NOMO-1 treated with DMSO at 0.1 percent for 48 hours (cell line): ENCODE results near the gene FCER2.

Source experiments
- DNase-seq: peaks from one replicate; lab custom pipeline; 2025; ENCODE audit not compliant: unreplicated experiment; lab: John Stamatoyannopoulos, UW

The FCER2 gene

DNA sequence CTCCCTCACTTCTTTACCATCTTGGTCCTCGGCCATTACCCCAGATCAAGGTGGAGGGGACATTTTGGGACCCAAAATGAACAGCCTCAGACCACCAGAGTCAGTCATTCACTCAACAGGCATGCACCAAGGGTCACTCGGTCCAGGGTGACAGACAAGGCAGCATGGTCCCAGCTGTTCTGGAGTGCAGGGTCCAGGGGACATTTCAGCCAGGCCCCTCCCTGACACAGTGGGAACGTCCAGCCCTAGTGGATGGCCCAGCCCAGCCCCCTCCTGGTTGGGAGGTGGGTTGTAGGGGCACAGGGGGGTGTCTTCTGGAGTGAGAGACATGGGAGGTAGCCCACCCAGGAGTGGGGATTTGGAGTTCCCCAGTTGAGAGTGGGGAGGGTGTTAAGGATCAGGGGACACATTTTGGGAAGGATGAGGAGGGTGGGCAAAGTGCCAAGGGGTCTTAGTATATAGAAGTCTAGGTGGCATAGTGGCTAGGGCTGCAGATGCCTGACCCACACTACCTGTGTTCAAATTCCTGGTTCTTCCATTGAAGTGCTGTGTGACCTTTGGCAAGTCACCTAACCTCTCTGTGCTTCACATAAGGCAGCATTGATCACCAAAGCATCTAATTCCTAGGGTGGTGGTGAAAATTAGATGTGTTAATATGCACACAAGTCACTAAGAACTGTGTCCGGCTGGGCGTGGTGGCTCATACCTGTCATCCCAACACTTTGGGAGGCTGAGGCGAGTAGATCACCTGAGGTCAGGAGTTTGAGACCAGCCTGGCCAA, 2.5 kb upstream of the FCER2 start:
- no peak for DNase-seq

DNA sequence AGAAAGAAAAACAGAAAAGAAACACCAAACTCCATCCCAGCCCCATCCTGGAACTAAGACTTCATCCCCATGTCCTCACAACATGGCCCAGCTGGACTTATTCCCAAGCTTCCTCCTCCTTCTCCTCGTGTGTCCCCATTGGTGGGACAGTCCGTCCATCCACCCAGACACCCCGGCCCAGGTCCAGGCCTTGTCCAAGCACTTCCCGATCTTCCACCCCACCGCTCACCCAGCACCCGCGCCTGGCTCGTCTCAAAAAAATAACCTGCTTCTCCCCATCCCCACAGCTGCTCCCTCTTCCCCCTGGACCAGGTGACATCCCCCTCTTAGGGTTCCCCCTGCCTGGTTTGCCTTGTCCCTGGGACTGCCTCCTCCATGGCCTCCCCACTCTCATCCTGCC, 1.4 kb upstream of the FCER2 start:
- no peak for DNase-seq

DNA sequence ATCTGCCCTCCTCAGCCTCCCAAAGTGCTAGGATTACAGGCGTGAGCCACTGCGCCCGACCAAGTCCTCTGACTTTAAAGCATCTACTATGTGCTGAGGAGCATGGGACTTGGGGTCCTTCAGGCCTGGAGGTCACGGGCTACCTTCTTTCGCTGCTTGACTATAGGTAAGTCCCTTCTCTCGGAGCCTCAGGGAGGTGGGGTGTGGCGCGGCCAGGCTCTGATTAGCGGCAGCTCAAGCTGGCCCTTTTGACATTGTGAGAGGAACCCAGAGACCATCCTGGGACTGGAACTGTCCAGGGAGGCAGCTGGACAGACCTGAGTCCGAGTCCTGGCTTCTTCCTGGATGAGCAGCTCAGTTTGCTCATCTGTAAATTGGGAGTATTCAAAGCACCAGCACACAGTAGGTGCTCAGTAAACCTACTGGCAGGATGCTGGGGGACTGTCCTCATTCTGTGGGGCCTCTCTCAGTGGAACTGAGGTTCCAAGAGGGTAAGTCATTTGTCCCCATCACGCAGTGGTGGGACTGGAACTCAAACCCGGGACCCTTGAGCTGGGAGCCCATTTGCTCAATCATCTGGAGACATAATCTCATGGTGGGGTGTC, 780 bp downstream of the FCER2 start:
- DNase-seq = no peak

DNA sequence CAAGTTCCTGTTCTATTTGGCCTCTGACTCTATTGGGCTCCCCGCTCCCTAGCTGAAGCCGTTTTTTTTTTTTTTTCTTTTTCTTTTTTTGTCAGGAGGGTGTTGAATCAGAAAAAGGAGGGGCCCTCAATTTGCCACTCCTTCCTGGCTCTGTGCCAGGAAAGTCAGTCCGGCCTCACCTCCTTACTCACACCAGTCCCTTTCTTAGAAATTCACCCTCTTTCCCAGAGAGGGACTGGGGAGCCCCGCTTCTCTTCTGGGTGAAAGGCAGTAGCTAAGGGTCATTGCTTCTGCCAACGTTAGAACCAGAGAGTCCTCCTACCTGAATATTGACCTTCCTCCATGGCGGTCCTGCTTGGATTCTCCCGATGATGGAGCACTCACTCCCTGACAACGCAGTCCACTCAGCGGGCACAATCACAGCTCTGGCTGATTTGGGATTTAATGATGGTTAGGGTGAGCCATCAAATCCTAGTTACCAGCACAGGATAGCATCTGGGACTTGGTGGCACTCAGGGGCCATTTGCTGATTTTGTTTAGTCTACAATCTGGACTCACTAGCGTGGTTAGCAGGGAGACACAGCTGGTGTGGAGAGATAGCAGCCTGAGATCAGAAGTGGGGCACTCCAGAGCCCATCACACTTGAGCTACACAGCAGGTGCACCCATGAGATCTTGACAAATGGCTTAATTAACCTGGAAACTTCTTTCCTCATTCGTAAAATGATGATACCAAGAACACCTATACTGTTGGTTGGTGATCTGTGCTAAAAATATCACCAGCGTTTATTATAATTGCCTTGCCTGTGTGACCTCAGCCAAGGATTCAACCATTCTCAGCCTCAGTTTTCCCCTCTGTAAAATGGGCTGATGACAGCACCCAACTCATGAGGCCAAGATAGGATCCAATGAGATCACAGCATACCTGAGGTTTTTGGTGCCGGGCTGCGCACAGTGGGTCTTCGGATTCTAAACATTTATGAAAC, 2.2 kb downstream of the FCER2 start:
- no peak for DNase-seq

DNA sequence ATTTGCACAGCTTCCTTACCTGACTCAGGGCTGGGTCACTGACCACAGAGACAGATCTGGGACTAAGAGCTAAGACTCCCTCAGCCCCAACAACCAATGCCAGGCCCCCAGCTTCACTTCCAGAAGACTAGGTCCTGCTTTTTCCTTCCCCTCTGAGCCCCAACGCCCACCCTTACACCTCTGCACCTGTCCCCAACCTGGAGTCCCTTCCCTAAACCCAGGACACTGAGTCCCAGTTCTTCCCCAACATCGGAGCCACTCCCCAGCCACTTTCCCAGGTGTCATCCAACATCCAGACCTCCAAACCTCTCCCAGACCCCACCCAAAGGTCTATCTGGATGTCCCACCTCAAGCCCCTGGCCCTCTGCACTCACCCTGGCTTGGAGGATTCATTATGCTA, 2.9 kb downstream of the FCER2 start:
- no peak for DNase-seq

DNA sequence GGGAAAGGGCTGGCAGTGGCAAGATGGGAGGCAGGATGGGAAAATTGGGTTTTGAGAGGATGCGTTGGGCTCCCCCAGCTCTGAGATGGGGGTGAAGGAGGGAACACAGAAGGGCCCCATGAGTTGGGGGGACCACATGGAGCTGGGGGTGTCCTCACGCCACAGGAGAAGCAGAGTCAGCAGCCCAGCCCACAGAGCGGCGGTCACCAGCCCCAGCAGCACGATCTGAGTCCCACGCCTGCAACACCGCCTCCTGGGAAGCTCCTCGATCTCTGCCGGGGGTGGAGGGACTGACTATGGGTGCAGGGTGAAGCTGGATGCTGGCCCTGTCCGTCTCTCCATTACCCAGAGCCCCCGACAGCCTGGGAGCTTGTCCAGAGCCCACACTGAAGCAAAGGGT, 3.3 kb downstream of the FCER2 start:
- no peak for DNase-seq

DNA sequence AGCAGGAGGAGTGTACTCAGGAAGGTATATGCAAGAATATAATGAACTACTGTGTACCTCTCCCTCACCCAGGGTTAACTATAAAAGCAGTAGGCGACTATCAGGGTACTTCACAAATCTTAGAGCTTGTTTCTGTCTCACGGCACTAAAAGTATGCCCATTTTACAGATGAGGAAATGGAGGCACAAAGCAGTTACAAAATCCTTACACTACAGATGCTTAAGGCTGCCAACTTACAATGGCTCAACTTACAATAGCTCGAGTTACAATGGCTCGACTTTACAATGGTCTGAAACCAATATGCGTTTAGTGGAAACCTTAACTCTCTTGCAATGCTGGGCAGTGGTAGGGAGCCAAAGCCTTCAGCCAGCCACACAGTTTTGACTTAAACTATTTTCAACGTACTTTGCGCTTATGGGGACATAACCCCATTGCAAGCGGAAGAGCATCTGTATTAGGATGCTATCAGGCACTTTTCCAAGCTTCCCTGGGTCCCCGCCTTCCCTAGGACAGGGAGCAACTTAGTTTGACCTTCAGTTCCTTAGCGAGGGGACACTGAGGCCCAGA, 4.1 kb downstream of the FCER2 start:
- no peak for DNase-seq

DNA sequence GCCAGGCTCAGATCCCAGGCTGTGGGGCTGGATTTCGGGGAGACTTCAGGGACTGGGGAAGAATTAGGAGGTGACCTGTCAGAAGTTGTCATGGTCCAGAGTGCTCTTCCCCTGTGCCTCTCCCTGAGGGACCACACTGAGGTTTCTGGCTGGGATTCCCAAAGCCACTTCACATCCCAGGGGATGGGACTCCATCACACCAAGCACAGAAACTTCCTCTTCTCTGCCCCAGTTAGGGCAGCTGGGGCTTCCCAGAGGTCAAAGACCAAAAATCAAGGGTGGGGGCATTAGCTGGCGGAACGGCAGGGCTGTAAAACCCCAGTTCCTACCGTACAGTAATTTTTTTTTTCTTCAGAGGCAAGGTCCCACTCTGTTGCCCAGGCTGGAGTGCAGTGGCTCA, 7.4 kb downstream of the FCER2 start:
- no peak for DNase-seq

DNA sequence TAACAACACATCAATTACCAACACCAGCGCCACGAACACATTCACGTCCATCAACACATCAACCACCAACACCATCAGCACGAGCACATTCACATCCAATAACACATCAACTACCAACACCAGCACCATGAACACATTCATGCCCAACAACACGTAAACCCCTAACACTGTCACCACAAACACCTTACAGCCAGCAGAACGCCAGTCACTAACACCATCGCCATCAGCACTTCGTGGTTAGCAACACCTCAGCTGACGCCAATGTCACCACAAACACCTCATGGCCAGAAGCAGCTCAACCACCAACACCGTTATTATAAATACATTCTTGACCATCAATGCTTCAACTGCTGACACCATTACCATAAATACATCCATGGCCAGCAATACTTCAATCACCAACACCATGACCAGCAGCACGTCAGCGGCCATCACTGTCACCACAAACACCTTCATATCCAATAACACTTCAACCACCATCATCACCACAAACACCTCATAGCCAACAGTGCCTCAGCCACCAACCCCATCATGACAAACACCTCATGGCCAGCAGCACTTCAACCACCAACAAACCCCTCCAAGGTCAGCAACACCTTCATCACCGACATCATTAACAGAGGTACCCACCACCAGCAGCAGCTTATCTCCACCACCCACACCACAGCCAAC, 9.4 kb downstream of the FCER2 start:
- DNase-seq = no peak

DNA sequence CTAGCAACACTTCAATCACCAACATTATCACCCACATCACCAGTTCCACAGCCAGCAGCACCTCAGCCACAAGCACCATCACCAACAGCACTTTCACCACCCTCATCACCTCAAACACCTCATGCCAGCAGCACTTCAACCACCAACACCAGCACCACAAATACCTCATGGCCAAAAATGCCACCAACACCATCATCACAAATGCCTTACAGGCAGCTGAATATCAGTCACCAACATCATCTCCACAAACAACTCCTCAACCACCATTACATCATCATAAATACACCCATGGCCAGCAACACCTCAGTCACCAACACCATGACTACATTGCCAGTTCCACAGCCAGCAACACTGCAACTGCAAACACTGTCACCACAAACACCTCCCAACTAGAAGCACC, 10.4 kb downstream of the FCER2 start:
- no peak for DNase-seq

DNA sequence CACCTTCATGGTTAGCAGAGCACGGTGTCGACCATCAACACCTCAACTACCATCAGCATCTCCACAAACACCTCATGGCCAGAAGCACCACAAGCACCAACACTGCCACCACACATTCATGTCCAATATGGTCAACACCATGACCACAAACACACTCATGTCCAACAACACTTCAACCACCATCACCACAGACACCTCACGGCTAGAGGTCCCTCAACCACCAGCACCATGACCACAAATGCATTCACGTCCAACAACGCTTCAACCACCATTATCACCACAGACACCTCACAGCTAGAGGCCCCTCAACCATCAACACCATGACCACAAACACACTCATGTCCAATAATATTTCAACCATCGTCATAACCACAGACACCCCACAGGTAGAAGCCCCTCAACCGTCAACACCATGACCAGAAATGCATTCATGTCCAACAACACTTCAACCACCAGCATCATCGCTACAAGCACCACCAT, 11.1 kb downstream of the FCER2 start:
- DNase-seq = no peak

DNA sequence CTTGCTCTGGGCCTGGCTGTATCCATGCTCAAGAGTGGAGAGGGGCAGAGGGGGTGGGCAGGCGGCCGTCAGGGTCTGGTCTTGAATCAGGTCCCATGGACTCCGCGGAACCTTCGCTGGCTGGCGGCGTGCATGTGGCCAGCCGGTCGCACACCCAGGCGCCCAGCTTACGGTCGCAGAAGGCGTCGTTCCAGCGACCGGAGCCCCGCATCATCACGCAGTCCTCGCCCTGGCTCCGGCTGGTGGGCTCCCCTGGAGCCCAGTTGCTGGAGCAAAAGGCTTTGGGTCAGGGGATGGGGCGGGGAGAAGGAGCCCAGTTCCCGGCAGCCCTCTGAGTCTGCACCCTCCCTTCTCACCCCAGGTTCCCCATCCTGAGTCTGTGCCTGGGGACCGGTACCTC, 12.8 kb downstream of the FCER2 start:
- DNase-seq = no peak

DNA sequence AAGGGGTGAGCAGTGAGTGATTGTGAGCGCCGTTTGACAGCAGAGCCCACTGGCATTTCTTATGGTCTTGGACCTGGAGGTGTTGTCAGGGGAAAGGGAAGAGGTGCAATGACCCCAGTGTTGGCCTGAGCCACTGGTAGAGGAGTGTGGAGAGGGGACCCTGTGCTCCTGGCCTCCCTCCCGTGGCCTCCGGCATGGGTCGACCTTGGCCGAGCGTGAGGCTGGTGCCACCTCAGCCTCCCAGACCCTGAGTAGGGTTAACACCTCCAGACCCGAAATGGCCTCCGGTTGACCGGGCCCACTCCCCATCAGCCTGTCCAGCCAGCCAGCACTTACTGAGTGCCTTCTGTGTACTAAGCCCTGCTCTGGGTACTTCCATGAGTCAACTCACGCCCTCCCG, 14.8 kb downstream of the FCER2 start:
- no peak for DNase-seq

DNA sequence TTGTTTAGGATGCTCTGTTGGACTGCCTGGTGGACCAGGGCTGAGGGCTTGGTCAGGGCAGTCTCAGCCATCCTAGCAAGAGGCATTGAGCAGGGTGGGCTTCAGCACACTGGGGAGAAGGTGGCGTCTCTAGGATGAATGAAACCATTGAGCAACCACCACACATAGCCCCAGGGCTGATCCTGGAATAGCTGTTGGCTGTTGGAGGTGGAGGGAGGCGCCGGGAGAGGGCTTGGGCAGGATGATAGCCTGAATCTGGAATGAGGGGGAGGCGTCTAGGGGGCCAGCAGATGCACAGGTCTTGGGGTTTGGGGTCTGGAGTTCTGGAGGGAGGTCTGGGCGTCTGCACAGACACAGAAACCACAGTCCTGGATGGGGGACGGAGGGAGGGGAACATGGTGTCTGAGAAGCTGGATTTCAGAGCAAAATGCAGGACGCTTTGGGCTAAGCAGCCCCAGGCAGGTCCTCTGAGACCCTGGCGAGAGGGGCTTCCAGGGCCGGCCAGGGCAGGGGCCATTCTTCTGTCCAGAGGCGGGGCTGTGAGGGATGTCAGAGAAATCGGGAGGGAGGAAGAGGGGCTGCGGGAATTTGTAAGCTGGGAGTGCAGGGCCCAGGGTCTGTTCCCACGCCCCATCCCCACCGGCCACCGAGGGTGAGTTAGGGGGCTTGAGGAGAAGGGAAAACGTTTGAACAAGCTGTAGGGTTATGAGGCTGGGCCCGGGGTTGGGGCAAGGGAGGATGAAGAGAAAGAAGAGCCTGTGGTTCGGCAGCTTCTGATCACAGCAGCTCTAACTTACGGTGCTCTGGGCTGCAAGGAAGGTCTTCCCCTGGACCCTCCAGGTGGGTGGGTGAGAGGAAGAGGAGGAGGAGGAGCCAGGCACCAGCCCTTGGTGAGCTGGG, 16.1 kb downstream of the FCER2 start:
- no peak for DNase-seq

DNA sequence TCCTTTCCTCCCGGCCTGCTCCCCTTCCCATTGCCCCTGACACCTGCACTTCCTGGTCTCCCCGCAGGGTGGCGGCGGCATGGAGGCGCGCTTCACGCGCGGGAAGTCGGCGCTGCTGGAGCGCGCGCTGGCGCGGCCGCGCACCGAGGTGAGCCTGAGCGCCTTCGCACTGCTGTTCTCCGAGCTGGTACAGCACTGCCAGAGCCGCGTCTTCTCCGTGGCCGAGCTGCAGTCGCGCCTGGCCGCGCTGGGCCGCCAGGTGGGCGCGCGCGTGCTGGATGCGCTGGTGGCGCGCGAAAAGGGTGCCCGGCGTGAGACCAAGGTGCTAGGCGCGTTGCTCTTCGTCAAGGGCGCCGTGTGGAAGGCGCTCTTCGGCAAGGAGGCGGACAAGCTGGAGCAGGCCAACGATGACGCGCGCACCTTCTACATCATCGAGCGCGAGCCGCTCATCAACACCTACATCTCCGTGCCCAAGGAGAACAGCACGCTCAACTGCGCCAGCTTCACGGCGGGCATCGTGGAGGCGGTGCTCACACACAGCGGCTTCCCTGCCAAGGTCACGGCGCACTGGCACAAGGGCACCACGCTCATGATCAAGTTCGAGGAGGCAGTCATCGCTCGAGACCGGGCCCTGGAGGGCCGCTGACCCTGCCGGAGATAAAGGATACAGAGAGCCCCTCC, 19.6 kb downstream of the FCER2 start:
- DNase-seq = no peak

DNA sequence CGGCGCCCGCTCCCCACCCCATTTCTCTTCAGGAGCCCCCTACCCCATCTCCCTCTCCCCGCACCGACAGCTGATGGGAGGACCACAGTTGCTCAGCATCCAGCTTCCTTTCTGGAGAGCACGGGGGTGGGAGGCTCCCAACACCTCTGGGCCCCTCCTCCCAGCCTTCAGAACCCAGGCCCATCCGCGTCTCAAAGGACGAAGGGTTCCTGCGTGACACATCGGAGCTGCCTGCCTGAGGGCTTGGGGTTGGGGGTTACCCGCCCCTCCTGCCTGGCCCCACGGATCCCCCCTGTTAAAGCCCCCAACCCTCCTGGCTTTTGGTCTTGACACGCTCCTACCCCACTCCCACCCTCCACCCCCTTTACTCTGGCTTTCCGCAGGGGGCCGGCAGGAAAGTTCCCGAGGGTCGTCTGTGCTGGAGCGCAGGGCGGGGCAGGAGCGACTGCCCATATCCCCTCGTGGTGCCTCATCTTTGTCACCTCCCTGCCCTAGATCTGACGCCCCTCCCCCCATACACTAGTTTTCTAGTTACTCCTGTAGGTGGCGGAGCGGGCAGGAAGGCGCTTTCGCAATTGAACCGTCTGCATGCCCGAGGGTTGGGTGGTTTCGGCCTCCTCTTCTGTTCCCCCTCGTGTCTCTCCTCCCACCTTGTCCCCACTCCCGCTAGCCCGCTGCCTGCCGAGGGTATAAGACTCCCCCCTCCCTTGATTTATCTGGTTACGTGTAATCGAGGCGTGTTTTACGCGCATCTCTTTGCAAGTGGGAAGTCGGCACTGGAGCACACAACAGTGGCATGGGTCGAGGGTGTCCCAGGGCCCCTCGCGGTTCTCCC, 20.4 kb downstream of the FCER2 start:
- peak; percentile 98 for DNase-seq

DNA sequence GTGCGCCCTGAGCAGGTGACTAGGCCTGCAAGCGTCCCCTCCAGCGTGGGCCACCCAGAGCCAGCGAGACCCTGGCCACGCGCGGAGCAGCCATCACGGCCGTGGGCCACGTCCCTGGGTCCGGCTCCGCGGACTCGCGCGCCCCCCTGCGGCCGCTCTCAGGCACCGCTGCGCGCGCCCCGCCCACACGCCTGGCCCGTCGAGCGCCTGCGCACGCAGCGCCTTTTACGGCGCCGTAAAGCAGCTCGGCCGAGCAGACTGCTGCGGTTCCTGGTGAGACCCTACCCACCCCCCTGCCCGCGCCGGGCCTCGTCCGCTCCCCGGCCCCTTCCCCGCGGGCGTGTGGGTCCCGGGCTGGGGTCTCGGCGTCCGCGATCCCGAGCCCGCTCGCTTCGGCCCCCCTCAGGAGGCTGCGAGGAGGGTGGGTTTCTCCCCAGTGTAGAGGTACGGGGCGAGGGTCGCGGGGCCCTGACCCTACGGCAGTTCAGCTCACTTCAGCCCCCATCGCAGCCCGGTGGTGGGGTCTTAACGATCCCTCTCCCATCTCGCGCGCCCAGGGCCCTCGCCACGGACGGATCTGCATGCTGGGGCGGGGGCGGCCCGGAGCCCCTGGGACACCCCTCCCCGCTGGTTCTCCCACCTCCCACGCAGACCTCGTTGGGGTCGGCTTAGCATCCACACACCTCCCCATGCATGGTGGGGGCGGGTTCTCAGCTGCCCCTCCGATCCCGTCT, 21.2 kb downstream of the FCER2 start, which contains the start of gene TRAPPC5:
TRAPPC5 (plus strand) TSS at position 228 of the 734 bp plus-strand sequence. CDS start 1,421 bp downstream, outside the sequence.
- DNase-seq = peak; percentile 76
